Hepatocyte (in vitro differentiated cells): ENCODE measurements around the gene TAGLN. TPM values are rescaled to one million over a fixed set of nuclear protein-coding genes. Genes with fewer than 3 reads are reported as not detected.

Source experiments
- DNase-seq: peaks from one replicate; pipeline ENCODE4 v3.0.0-alpha.2; 2016; ENCODE audit warnings: low spot score
- H2AFZ ChIP-seq: fragments of 200-600 bp; sonication (generic); 2 replicates; pipeline ENCODE4 v1.6.0; 2016; ENCODE audit warnings: antibody characterized with exemption, mild to moderate bottlenecking
- H3K27ac ChIP-seq: fragments of 200-600 bp; sonication (generic); 2 replicates; pipeline ENCODE4 v1.5.1; 2016; ENCODE audit warnings: mild to moderate bottlenecking
- H3K27me3 ChIP-seq: fragments of 200-600 bp; sonication (generic); 2 replicates; pipeline ENCODE4 v1.6.1; 2016
- H3K36me3 ChIP-seq: fragments of 200-600 bp; sonication (generic); replicated peaks from 2 replicates; pipeline ENCODE4 v1.5.1; 2016; ENCODE audit warnings: low read depth; ENCODE audit not compliant: insufficient read depth
- H3K4me1 ChIP-seq: fragments of 200-600 bp; sonication (generic); 2 replicates; pipeline ENCODE4 v1.5.1; 2016; ENCODE audit warnings: mild to moderate bottlenecking, moderate library complexity; ENCODE audit not compliant: insufficient read depth
- H3K4me2 ChIP-seq: fragments of 200-600 bp; sonication (generic); 2 replicates; pipeline ENCODE4 v1.6.0; 2016
- H3K4me3 ChIP-seq: fragments of 200-600 bp; sonication (generic); 2 replicates; pipeline ENCODE4 v1.5.1; 2016; ENCODE audit warnings: mild to moderate bottlenecking
- H3K79me2 ChIP-seq: fragments of 200-600 bp; sonication (generic); 2 replicates; pipeline ENCODE4 v1.6.0; 2017; ENCODE audit warnings: mild to moderate bottlenecking
- H3K9me2 ChIP-seq: fragments of 200-600 bp; sonication (generic); replicated peaks from 2 replicates; pipeline ENCODE4 v1.6.0; 2017; ENCODE audit warnings: mild to moderate bottlenecking; ENCODE audit not compliant: insufficient read depth
- H3K9me3 ChIP-seq: fragments of 200-600 bp; sonication (generic); 2 replicates; pipeline ENCODE4 v1.5.1; 2016; ENCODE audit warnings: low read depth, mild to moderate bottlenecking
- H4K20me1 ChIP-seq: fragments of 200-600 bp; sonication (generic); 2 replicates; pipeline ENCODE4 v1.6.0; 2016; ENCODE audit warnings: mild to moderate bottlenecking; ENCODE audit not compliant: insufficient read depth, poor library complexity, severe bottlenecking
- CTCF ChIP-seq: fragments of 200-600 bp; sonication (generic); IDR thresholded peaks from 2 replicates; pipeline ENCODE4 v1.5.1; 2016; ENCODE audit warnings: antibody characterized with exemption, mild to moderate bottlenecking; ENCODE audit not compliant: poor library complexity
- EZH2 ChIP-seq: fragments of 200-600 bp; sonication (generic); IDR thresholded peaks from 2 replicates; pipeline ENCODE4 v1.6.1; 2016; ENCODE audit warnings: antibody characterized with exemption, mild to moderate bottlenecking, borderline replicate concordance
- EZH2phosphoT487 ChIP-seq: fragments of 200-600 bp; sonication (generic); IDR thresholded peaks from one replicate; pipeline ENCODE4 v1.6.1; 2018; ENCODE audit warnings: antibody characterized with exemption, mild to moderate bottlenecking, low read depth, moderate library complexity; ENCODE audit not compliant: unreplicated experiment, severe bottlenecking
- WGBS: methylation state at CpG from one replicate; pipeline ENCODE4 v1.1.6; 2016; ENCODE audit warnings: low lambda C conversion rate; ENCODE audit errors: missing lambda C conversion rate; 5-methylcytosine and 5-hydroxymethylcytosine counted together
- polyA plus RNA-seq: library from polyadenylated mRNA; unstranded; fragments of >200 nt; fragmentation: Nextera tagmentation; extraction: Ambion mirVana; gene quantifications from 2 replicates; pipeline ENCODE4 v1.2.1, GENCODE V29; 2016
- total RNA-seq: library from RNA; depleted of rRNA; stranded (reverse); fragments of >200 nt; gene quantifications from 2 replicates; pipeline ENCODE4 v1.2.3, GENCODE V29; 2014

Gene TAGLN
- total and polyA plus RNA-seq, 2 experiments from 2014 or later = 113 to 150 TPM

GRCh38 chr11:117185736-117186430 is 13.3 kb upstream of the TAGLN start:
- no peaks in the 10 kb centered on the region for H3K9me3 ChIP-seq
- no peak for TF ChIP-seq CTCF
- TF ChIP-seq EZH2phosphoT487 = no peak
- TF ChIP-seq EZH2 = no peak
- H3K4me3 ChIP-seq = no peak overlapping the region
- peak overlapping the region; percentile 57 for H3K27ac ChIP-seq
- 91% methylated on average over 4 of the region's 5 CpGs for WGBS
- no peaks in the 10 kb centered on the region for H3K9me2 ChIP-seq
- no peaks in the 10 kb centered on the region for H3K36me3 ChIP-seq
- peaks cover 1% of the 10 kb centered on the region for H3K4me1 ChIP-seq
- no peaks in the 10 kb centered on the region for H4K20me1 ChIP-seq
- H3K27me3 ChIP-seq = no peaks in the 10 kb centered on the region
- no peak overlapping the region for H2AFZ ChIP-seq
- peaks cover 2% of the 10 kb centered on the region for H3K79me2 ChIP-seq
- DNase-seq = no peak
- no peak overlapping the region for H3K4me2 ChIP-seq

GRCh38 chr11:117186431-117186761 is 12.8 kb upstream of the TAGLN start:
- Histone ChIP-seq H3K4me2 (no peak overlapping the region), H2AFZ (no peak overlapping the region), H3K4me3 (no peak overlapping the region), H3K36me3 (no peaks in the 10 kb centered on the region), H3K27me3 (no peaks in the 10 kb centered on the region), H3K9me3 (no peaks in the 10 kb centered on the region), H4K20me1 (no peaks in the 10 kb centered on the region), H3K9me2 (no peaks in the 10 kb centered on the region), H3K79me2 (no peaks in the 10 kb centered on the region), H3K27ac (no peak overlapping the region), H3K4me1 (no peaks in the 10 kb centered on the region)
- WGBS = 100% methylated on average over 4 of the region's 4 CpGs
- no peak for TF ChIP-seq EZH2phosphoT487
- TF ChIP-seq CTCF = no peak
- no peak for TF ChIP-seq EZH2
- DNase-seq = no peak

GRCh38 chr11:117187007-117187406 is 12.2 kb upstream of the TAGLN start:
- H2AFZ ChIP-seq = no peak overlapping the region
- TF ChIP-seq EZH2phosphoT487 = no peak
- TF ChIP-seq EZH2 = no peak
- no peak for TF ChIP-seq CTCF
- H3K27me3 ChIP-seq = no peaks in the 10 kb centered on the region
- no peaks in the 10 kb centered on the region for H3K4me1 ChIP-seq
- H3K9me2 ChIP-seq = no peaks in the 10 kb centered on the region
- H3K4me2 ChIP-seq = no peak overlapping the region
- 72% methylated on average over 5 of the region's 6 CpGs for WGBS
- H4K20me1 ChIP-seq = no peaks in the 10 kb centered on the region
- H3K4me3 ChIP-seq = no peak overlapping the region
- no peaks in the 10 kb centered on the region for H3K9me3 ChIP-seq
- no peaks in the 10 kb centered on the region for H3K79me2 ChIP-seq
- no peak for DNase-seq
- no peaks in the 10 kb centered on the region for H3K36me3 ChIP-seq
- H3K27ac ChIP-seq = no peak overlapping the region

GRCh38 chr11:117187428-117187798 is 11.8 kb upstream of the TAGLN start:
- WGBS = 93% methylated on average over 13 of the region's 13 CpGs
- Histone ChIP-seq H3K4me3 (no peak overlapping the region), H3K9me3 (no peaks in the 10 kb centered on the region), H4K20me1 (no peaks in the 10 kb centered on the region), H2AFZ (no peak overlapping the region), H3K4me2 (no peak overlapping the region), H3K27ac (no peak overlapping the region), H3K27me3 (no peaks in the 10 kb centered on the region), H3K36me3 (no peaks in the 10 kb centered on the region), H3K9me2 (no peaks in the 10 kb centered on the region), H3K4me1 (no peaks in the 10 kb centered on the region), H3K79me2 (no peaks in the 10 kb centered on the region)
- no peak for TF ChIP-seq CTCF
- TF ChIP-seq EZH2 = no peak
- no peak for TF ChIP-seq EZH2phosphoT487
- no peak for DNase-seq
